Osteocyte (in vitro differentiated cells): ENCODE measurements around the gene FAM3B. TPM values are rescaled to one million over a fixed set of nuclear protein-coding genes. Genes with fewer than 3 reads are reported as not detected.

Experiments used
- DNase-seq: peaks from one replicate; pipeline ENCODE4 v3.0.0; 2021; ENCODE audit warnings: mixed read lengths; ENCODE audit not compliant: unreplicated experiment; ENCODE audit errors: extremely low spot score
- H3K27ac Mint-ChIP-seq: one replicate; pipeline ENCODE4 v1.8.0; 2021; ENCODE audit warnings: mild to moderate bottlenecking, mixed read lengths; ENCODE audit not compliant: unreplicated experiment
- H3K27me3 Mint-ChIP-seq: one replicate; pipeline ENCODE4 v1.8.0; 2021; ENCODE audit warnings: mixed read lengths; ENCODE audit not compliant: unreplicated experiment
- H3K36me3 Mint-ChIP-seq: one replicate; pipeline ENCODE4 v1.8.0; 2021; ENCODE audit warnings: mixed read lengths; ENCODE audit not compliant: unreplicated experiment
- H3K4me1 Mint-ChIP-seq: one replicate; pipeline ENCODE4 v1.8.0; 2021; ENCODE audit warnings: mixed read lengths; ENCODE audit not compliant: unreplicated experiment
- H3K4me3 Mint-ChIP-seq: one replicate; pipeline ENCODE4 v1.8.0; 2021; ENCODE audit warnings: mild to moderate bottlenecking, moderate library complexity, mixed read lengths; ENCODE audit not compliant: unreplicated experiment
- H3K9me3 Mint-ChIP-seq: one replicate; pipeline ENCODE4 v1.8.0; 2021; ENCODE audit warnings: mixed read lengths; ENCODE audit not compliant: unreplicated experiment
- CTCF ChIP-seq: fragments of 200-600 bp; sonication (generic); IDR thresholded peaks from 2 replicates; pipeline ENCODE4 v1.5.0; 2021; ENCODE audit warnings: antibody characterized with exemption, mild to moderate bottlenecking, moderate library complexity
- long read RNA-seq: library from polyadenylated mRNA; unstranded; transcript quantifications from one replicate; pipeline ENCODE4 v2.0.0, GENCODE V29; 2021
- total RNA-seq: library from RNA; stranded (reverse); gene quantifications from 2 replicates; pipeline ENCODE4 v1.2.1, GENCODE V29; 2021

FAM3B gene, protein sequence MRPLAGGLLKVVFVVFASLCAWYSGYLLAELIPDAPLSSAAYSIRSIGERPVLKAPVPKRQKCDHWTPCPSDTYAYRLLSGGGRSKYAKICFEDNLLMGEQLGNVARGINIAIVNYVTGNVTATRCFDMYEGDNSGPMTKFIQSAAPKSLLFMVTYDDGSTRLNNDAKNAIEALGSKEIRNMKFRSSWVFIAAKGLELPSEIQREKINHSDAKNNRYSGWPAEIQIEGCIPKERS
- total RNA-seq, result not detected in 2 replicates
- long read RNA-seq, result 0 reads

- Mint-ChIP-seq H3K4me1 (peaks cover 3% of the 10 kb centered on the region), H3K27me3 (peaks cover 54% of the 10 kb centered on the region), H3K4me3 (no peak within 1 kb of the TSS), H3K36me3 (no peaks in the 10 kb centered on the region), H3K27ac (no peak within 1 kb of the TSS), H3K9me3 (no peaks in the 10 kb centered on the region)
- DNase-seq, result no peak
- TF ChIP-seq CTCF, result no peak
Measured at GRCh38 chr21:41316200-41317062, at the start of gene FAM3B. Gene FAM3B (plus strand): TSS chr21:41316801. CDS start chr21:41316880, 79 bp downstream.

DNA sequence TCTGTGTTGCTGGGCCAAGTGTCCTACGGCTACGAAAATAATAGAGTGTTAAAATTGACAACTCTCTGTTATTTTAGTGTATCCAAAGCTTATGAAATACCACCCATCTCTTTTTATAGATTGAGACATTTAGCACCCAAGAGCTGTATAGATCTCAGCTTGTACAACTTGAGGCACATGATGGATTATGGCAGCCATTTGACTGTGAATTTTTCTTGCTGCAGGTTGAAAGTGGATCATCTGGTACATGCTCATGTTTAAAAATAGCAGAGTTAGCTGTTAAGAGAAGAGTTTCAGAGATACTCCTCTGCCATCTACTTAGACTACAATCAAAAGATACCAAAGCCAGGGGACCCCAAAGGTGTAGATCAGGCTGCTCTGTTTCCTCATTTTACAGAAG lies 49.3 kb upstream of the FAM3B start:
- H3K9me3 Mint-ChIP-seq, result peaks cover 13% of the 10 kb centered on the region
- DNase-seq, result no peak
- peaks cover 29% of the 10 kb centered on the region for H3K36me3 Mint-ChIP-seq

DNA sequence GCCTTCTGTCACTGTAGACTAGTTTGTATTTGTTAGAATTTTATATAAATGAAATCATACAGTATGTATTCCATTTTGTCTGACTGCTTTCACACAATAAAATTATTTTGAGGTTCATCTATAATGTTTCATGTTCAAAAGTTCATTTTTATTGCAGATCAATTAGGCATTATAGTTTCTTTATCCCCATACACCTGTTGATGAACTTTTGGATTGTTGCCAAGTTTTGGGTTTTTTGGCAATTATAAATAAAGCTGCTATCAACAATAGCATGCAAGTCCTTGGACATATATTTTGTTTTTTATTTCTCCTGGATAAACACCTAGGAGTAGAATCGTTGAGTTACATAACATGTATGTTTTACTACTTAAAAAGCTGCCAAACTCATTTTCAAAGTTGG lies 47.1 kb upstream of the FAM3B start:
- Mint-ChIP-seq H3K4me1 (no peaks in the 10 kb centered on the region), H3K27ac (no peak overlapping the region), H3K27me3 (no peaks in the 10 kb centered on the region), H3K4me3 (no peak overlapping the region), H3K9me3 (peaks cover 10% of the 10 kb centered on the region), H3K36me3 (peaks cover 27% of the 10 kb centered on the region)
- no peak for TF ChIP-seq CTCF
- DNase-seq, result no peak

More for the DNA sequence above, 49.3 kb upstream of the FAM3B start:
- H3K4me3 Mint-ChIP-seq, result no peak overlapping the region
- no peaks in the 10 kb centered on the region for H3K4me1 Mint-ChIP-seq
- TF ChIP-seq CTCF, result no peak
- H3K27me3 Mint-ChIP-seq, result no peaks in the 10 kb centered on the region
- no peak overlapping the region for H3K27ac Mint-ChIP-seq

DNA sequence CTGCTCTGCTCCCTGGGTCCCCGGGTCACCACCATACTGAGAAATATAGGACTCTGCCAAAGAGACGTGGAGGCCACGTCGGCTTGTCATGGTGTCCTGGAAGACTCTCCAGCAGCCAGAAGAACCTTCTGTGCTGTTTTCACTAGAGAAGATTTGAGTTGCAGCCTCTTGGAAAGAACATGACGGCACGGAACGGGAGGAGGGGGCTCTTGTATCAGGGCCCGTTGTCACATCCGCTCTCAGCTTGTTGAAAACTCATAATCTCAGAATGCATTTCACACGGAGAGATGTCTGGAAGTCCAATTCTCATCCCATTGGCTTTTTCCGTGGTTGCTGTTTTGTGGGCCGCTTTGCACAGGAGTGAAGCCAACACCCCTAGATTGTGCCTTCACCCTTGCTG lies 39.4 kb upstream of the FAM3B start:
- no peaks in the 10 kb centered on the region for H3K4me1 Mint-ChIP-seq
- no peak overlapping the region for H3K27ac Mint-ChIP-seq
- H3K36me3 Mint-ChIP-seq, result peaks cover 16% of the 10 kb centered on the region
- DNase-seq, result no peak
- no peak for TF ChIP-seq CTCF
- no peaks in the 10 kb centered on the region for H3K27me3 Mint-ChIP-seq
- H3K4me3 Mint-ChIP-seq, result no peak overlapping the region
- H3K9me3 Mint-ChIP-seq, result peaks cover 8% of the 10 kb centered on the region

- H3K36me3 Mint-ChIP-seq, result peaks cover 9% of the 10 kb centered on the region
- no peak overlapping the region for H3K4me3 Mint-ChIP-seq
- no peak for TF ChIP-seq CTCF
- H3K4me1 Mint-ChIP-seq, result no peaks in the 10 kb centered on the region
- peaks cover 2% of the 10 kb centered on the region for H3K9me3 Mint-ChIP-seq
- no peak for DNase-seq
- H3K27me3 Mint-ChIP-seq, result peaks cover 3% of the 10 kb centered on the region
- H3K27ac Mint-ChIP-seq, result no peak overlapping the region
Measured at GRCh38 chr21:41277846-41278245, 38.8 kb upstream of the FAM3B start.
